HG03159 (cell line): ENCODE measurements around the gene NCAPD2.
"Not testable (repeated sequence)": the region's sequence is repeated elsewhere in the genome, so short reads cannot be mapped to it uniquely, and the experiment has no call there.

Source experiments
- ATAC-seq: cut with Tn5 transposase; IDR thresholded peaks from one replicate; pipeline ENCODE4 v1.9.1; 2021; ENCODE audit warnings: mild to moderate bottlenecking, moderate library complexity; ENCODE audit not compliant: unreplicated experiment

Gene NCAPD2

GRCh38 chr12:6532051-6532926 lies 38.4 kb downstream of the NCAPD2 start:
- ATAC-seq: no peak

DNA sequence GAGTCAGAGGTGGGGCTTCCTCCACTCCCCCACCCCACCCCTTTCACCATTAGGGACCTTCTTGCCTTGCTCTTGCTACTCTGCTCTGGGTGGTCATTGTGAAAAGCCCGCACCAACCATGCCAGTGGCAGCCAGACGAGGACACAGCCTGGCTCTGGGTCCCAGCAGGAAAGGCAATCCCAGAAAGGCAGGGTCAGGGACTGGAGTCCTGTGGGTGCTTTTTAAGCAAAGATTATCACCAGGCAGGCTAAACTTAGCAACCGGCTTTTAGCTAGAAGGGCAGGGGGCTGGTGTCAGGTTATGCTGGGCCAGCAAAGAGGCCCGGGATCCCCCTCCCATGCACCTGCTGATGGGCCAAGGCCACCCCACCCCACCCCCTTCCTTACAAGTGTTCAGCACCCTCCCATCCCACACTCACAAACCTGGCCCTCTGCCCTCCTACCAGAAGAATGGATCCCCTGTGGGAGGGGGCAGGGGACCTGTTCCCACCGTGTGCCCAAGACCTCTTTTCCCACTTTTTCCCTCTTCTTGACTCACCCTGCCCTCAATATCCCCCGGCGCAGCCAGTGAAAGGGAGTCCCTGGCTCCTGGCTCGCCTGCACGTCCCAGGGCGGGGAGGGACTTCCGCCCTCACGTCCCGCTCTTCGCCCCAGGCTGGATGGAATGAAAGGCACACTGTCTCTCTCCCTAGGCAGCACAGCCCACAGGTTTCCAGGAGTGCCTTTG lies 39.2 kb downstream of the NCAPD2 start:
- ATAC-seq: peak; percentile 7

DNA sequence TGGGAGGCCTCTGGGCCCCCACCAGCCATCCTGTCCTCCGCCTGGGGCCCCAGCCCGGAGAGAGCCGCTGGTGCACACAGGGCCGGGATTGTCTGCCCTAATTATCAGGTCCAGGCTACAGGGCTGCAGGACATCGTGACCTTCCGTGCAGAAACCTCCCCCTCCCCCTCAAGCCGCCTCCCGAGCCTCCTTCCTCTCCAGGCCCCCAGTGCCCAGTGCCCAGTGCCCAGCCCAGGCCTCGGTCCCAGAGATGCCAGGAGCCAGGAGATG lies 39.7 kb downstream of the NCAPD2 start:
- peak; percentile 1 for ATAC-seq

DNA sequence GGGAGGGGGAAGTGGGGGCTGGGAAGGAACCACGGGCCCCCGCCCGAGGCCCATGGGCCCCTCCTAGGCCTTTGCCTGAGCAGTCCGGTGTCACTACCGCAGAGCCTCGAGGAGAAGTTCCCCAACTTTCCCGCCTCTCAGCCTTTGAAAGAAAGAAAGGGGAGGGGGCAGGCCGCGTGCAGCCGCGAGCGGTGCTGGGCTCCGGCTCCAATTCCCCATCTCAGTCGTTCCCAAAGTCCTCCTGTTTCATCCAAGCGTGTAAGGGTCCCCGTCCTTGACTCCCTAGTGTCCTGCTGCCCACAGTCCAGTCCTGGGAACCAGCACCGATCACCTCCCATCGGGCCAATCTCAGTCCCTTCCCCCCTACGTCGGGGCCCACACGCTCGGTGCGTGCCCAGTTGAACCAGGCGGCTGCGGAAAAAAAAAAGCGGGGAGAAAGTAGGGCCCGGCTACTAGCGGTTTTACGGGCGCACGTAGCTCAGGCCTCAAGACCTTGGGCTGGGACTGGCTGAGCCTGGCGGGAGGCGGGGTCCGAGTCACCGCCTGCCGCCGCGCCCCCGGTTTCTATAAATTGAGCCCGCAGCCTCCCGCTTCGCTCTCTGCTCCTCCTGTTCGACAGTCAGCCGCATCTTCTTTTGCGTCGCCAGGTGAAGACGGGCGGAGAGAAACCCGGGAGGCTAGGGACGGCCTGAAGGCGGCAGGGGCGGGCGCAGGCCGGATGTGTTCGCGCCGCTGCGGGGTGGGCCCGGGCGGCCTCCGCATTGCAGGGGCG lies 40.2 kb downstream of the NCAPD2 start, which contains the start of gene GAPDH:
GAPDH (plus strand) TSS at position 595 of the 772 bp plus-strand sequence. CDS start 316 bp downstream, outside the sequence.
- peak; percentile 53 for ATAC-seq

- no peak for ATAC-seq
Observed at GRCh38 chr12:6534695-6534944, 40.7 kb downstream of the NCAPD2 start.

GRCh38 chr12:6534945-6535696 lies 41.2 kb downstream of the NCAPD2 start:
- no peak for ATAC-seq

GRCh38 chr12:6535697-6535946 lies 41.7 kb downstream of the NCAPD2 start:
- no peak for ATAC-seq

GRCh38 chr12:6535960-6536847 lies 42.3 kb downstream of the NCAPD2 start:
- no peak for ATAC-seq

DNA sequence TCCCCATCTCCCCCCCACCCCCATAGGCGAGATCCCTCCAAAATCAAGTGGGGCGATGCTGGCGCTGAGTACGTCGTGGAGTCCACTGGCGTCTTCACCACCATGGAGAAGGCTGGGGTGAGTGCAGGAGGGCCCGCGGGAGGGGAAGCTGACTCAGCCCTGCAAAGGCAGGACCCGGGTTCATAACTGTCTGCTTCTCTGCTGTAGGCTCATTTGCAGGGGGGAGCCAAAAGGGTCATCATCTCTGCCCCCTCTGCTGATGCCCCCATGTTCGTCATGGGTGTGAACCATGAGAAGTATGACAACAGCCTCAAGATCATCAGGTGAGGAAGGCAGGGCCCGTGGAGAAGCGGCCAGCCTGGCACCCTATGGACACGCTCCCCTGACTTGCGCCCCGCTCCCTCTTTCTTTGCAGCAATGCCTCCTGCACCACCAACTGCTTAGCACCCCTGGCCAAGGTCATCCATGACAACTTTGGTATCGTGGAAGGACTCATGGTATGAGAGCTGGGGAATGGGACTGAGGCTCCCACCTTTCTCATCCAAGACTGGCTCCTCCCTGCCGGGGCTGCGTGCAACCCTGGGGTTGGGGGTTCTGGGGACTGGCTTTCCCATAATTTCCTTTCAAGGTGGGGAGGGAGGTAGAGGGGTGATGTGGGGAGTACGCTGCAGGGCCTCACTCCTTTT lies 43.1 kb downstream of the NCAPD2 start:
- ATAC-seq: no peak

GRCh38 chr12:6537580-6538419 lies 43.9 kb downstream of the NCAPD2 start:
- not testable (repeated sequence) for ATAC-seq

- ATAC-seq: no peak
Observed at GRCh38 chr12:6538420-6539313, 44.8 kb downstream of the NCAPD2 start.

GRCh38 chr12:6539314-6539682 lies 45.4 kb downstream of the NCAPD2 start:
- ATAC-seq: no peak

DNA sequence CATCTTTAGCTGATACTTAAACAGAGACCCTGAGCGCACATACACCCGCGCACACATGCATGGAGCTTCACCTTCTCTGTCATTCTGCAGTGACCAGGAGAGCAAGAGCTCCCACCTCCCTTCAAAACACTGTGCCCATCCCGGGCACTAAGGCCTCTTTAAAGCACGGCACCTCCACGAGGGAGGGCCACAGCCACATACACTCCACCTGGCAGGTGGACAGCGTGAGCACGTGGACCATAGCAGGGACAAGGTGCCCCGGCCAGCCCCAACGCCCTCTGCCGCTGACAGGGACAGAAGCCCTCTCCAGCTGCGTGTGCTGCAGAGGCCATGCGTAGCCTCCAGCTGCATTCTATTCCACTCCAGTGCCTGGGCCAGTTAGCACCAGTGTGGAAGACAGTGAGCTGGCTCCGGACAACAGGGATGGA lies 45.8 kb downstream of the NCAPD2 start:
- ATAC-seq: no peak

DNA sequence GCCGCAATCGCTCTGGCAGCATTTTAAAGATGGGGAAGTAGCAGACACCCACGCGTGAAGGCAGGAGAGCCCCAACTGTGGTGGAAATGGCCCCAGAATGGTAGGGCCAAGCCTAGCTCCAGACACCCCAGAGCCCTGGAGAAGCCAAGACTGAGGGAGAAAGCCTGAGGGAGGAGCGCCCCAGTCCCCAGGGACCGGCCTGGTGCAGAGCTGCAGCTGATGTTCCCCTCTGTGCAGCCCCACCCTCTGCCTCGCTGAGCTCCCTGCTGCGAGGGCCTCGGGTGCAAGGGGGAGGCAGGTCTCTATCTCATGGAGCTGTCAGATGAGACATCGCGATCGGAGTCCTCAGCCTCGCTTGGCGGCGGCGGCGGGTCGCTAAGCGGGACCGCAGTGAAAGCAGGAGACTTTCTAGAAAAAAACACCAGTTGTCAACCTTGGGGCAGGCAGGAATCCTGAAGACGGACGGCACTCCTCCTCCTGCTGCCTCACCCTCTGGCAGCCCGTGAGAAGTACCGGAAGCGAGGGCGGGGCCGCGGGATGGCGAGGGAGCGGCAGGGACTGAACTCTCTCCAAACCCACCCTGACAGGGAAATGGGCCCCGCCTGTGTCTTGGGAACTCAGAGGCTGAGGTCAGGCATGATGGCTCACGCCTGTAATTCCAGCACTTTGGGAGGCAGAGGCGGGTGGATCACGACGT lies 46.4 kb downstream of the NCAPD2 start:
- ATAC-seq: no peak

- no peak for ATAC-seq
Observed at GRCh38 chr12:6541371-6542165, 47.7 kb downstream of the NCAPD2 start.

DNA sequence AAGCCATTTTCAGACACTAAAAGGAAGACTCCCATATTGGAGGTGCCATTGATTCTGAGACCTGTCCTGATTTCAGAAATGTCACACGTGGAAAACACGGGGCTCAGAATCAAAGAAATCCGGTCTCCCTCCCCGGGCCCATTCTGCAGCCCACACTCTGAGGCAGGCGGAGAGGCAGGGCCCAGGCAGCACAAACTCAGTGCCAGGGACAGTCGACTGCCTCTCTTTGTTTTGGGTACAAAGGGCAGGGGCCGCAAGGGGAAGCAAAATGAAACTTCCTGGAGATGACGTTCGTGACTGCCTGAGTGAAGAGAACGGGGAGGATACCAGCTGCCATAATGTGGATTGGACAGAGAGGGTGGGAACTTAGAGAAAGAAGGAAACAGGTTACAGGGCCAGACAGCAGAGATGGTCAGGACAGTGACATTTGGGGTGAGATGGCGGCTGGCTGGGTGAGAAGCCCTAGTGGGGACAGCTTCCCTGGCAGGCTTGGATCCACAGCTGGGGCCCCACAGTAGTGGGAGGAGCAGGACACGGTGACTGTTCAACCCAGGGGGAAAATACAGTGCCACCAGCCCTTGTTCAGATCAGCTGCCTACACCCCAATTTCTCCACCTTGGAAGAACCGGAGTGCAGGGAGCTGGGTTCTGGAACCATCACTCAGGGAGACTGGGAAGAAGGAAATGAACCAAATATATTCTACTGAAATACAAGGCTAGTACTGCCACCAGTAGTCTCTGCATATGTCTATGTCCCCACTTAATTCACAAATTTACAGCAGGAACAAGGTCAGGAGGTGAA lies 48.5 kb downstream of the NCAPD2 start:
- ATAC-seq: no peak
